Measurements from ENCODE around the gene CSF1.

GRCh38 chr1:109927356-109927755, 16.7 kb downstream of the CSF1 start:
- TF ChIP-seq ZNF274 (IDR thresholded peaks at IDR 0.05; ENCODE audit: low read depth, low read length) (no peak), YY1 (IDR thresholded peaks at IDR 0.05; ENCODE audit: insufficient read depth, insufficient read length) (no peak)
